HG03135 (cell line): ENCODE measurements around the gene USP43.
"Not testable (repeated sequence)": the region's sequence is repeated elsewhere in the genome, so short reads cannot be mapped to it uniquely, and the experiment has no call there.

ENCODE experiments used
- ATAC-seq: cut with Tn5 transposase; IDR thresholded peaks from one replicate; pipeline ENCODE4 v1.9.1; 2021; ENCODE audit warnings: mild to moderate bottlenecking, moderate library complexity; ENCODE audit not compliant: unreplicated experiment

USP43 gene

GRCh38 chr17:9644910-9645751, at the start of gene USP43:
TSS of gene USP43 (plus strand) at chr17:9645517. CDS start at chr17:9645633, 116 bp downstream.
- no peak for ATAC-seq

DNA sequence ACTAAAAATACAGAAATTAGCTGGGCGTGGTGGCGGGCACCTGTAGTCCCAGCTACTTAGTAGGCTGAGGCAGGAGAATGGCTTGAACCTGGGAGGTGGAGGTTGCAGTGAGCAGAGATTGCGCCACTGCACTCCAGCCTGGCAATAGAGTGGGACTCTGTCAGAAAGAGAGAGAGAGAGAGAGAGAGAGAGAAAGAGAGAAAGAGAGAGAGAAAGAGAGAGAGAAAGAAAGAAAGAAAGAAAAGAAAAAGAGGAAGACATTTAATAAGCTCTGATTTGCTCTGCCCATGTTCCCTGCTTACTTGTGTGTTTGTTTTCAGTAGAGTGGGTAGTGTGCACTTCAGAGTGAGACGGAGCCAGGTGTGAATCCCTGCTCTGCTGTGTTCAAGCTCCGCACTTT, 47.7 kb upstream of the USP43 start:
- not testable (repeated sequence) for ATAC-seq

DNA sequence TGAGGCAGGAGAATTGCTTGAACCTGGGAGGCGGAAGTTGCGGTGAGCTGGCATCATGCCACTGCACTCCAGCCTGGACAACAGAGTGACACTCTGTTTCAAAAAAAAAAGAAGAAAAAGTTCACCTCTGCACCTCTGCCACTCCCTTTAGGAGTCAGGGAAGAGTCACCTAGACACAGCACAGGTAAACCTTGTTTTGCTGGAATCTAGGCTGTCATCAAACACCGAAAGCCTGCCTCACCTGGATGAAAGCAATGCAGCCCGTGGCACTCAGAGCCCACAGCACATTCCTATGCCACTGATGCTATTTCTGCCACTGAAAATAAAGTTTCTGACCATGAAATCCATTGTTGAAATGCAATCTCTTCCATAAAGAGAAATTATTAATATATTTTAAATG, 46.7 kb upstream of the USP43 start:
- ATAC-seq, result no peak

- ATAC-seq, result not testable (repeated sequence)
Observed at GRCh38 chr17:9604583-9604982, 40.7 kb upstream of the USP43 start.

DNA sequence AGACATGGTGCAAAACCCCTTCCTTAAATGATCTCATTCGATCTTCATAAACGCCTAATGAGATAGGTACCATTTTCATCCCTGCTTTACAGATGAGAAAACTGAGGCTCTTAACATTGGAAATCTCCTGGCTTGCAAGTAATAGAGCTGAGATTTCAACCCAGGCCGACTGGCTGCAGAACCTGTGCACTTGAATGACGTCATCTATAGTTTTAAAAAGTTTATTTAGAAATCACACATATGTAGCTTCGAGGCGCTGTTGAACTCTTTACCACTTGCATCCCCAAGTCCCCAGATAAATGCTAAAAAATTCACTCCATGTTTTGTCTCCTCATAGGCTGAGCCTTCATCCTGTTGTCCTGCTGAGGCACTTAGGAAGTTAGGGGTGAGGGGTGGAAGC, 38.9 kb upstream of the USP43 start:
- ATAC-seq, result no peak

- ATAC-seq, result not testable (repeated sequence)
Observed at GRCh38 chr17:9607058-9607457, 38.3 kb upstream of the USP43 start.

- ATAC-seq, result no peak
Observed at GRCh38 chr17:9611557-9611956, 33.8 kb upstream of the USP43 start.

- no peak for ATAC-seq
Observed at GRCh38 chr17:9612006-9612405, 33.3 kb upstream of the USP43 start.

GRCh38 chr17:9615486-9615885, 29.8 kb upstream of the USP43 start:
- no peak for ATAC-seq

DNA sequence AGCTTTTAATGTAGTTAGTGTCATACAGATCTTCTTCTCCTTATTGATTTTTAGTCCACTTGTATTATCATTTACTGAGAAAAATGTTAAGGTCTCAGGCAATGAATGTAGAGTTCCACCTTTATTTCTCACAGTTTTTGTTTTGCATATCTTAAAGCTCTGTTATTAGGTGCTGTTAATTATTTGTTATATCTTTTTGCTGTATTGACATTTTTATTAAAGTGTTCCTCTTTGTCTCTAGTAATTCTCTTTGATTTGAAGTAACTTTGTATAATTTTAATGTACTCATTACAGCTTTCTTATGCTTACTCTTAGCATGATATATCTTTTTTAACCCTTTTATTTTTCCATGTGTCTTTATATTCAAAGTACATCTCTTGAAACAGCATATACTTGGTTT, 22.4 kb upstream of the USP43 start:
- ATAC-seq, result no peak

- ATAC-seq, result no peak
Observed at GRCh38 chr17:9628509-9628908, 16.8 kb upstream of the USP43 start.

GRCh38 chr17:9632741-9633140, 12.6 kb upstream of the USP43 start:
- no peak for ATAC-seq

GRCh38 chr17:9635340-9635739, 10.0 kb upstream of the USP43 start:
- ATAC-seq, result no peak

GRCh38 chr17:9636501-9636900, 8.8 kb upstream of the USP43 start:
- ATAC-seq, result no peak

- ATAC-seq, result not testable (repeated sequence)
Observed at GRCh38 chr17:9640388-9640787, 4.9 kb upstream of the USP43 start.

DNA sequence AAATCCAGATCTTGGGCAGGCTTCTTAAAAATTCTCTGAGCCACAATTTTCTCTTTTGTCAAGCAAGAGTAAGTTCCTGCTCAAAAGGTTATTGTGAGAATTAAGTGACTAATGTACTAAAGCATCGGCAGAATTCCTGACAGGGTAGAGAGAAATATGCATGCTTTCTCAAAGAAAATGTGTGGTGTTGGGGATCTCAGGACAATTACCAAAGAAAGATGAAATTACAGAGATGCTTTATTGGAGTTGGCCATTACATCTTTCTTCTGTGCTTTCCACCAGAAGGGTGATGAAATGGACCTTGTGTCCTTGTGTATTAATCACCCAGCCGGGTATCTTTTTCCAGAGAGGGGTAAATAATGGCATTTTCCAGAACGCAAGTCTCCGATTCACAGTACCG, 1.7 kb upstream of the USP43 start:
- ATAC-seq, result no peak

DNA sequence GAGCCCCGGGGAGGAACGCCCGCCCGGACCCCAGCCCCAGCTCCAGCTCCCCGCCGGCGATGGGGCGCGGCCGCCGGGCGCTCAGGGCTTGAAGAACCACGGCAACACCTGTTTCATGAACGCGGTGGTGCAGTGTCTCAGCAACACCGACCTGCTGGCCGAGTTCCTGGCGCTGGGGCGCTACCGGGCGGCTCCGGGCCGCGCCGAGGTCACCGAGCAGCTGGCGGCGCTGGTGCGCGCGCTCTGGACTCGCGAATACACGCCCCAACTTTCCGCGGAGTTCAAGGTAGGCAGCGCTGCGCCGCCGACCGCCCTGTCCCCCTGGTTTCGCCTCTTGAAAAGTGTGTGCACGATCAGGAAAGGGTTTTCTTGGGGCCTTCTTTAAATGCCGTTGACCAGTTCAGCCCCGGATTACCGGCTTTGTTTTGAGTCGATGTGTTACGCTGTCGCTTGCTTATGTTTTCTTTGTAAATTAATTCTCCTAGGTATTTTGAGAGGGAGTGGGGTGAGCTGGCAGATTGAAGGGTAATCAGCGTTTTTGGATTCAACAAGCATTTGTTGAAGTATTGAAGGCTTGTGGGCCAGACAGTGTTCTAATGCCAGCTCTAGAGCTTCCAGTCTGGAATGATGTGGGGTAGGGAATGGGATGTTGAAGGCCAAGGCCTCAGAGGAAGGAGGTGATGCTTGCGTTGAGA, 681 bp downstream of the USP43 start:
- ATAC-seq, result no peak

GRCh38 chr17:9646546-9646885, 1.2 kb downstream of the USP43 start:
- ATAC-seq, result no peak

DNA sequence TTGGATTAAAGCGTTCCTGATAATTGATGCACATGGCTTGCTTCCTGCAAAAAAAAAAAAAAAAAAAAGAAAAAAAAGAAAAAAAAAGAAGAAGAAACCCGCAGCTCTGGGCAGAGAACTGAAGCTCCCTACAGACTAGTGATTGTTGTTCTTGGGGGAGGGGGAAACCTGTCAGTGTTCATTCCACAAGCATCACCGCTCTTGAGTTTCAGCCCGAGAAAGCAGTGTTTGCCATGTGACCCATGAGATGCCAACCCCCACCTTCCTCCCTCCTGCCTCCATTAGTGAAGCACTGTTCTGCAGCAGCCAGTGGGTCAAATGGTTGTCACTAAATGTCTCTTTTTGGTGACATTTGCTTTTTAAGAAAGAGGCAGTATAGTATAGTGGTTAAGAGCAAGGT, 1.7 kb downstream of the USP43 start:
- ATAC-seq, result no peak

DNA sequence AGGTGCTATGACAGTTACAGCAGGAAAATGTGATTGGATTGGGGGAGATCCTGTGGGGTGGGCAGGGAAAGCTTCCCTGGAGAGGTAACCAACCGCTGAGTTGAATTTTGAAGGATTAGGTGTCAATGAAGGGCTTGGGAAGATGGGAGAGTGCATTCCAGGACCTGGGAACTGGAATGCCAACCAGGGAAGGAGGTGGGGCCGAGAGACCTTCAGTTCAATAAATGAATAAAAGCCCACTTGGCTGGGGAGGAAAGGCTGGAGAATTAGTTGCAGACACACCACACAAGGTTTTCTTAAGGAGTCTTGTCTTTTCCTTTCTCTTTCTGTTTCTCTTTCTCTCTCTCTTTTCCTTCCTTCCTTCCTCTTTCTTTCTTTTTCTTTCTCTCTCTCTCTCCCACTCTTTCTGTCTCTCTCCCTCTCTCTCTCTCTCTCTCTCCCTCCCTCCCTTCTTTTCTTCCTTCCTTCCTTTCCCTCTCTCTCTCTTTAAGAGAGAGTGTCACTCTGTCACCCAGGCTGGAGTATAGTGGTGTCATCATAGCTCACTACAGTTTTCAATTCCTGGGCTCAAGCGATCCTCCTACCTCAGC, 3.3 kb downstream of the USP43 start:
- ATAC-seq, result no peak

DNA sequence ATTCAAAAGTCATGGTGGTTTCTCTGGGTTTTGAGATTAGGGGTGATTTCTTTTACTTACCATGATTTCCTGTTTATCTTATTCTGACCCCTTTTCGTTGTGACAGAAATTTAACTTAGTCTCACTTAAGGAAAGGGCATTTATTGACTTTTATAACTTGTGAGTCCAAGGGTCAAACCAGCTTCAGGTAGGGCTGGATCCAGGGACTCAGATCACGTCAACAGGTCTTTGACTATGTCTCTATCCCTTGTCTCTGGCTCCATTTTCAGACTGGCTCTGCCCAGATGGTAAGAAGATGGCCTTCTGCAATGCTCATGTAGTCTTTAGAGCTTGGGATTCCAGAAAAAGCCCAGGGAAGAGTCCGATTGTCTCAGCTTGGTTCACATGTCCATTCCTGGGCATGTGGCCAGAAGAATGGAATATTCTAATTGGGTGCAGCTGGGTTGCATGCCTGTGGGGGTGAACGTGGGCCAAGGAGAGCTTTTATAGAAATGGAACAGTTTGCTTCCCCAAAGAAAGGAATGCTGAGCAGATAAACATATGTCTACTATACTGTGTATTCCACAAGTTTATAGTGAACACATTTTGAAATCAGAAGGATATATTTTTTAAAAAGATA, 13.4 kb downstream of the USP43 start:
- no peak for ATAC-seq

- ATAC-seq, result no peak
Observed at GRCh38 chr17:9661027-9661426, 15.7 kb downstream of the USP43 start.
